Fibroblast of peridontal ligament (primary cell): Measurements from ENCODE around the gene MYBBP1A.

Experiments
- DNase-seq: peaks from one replicate; pipeline ENCODE4 v3.0.0-alpha.2; 2010; ENCODE audit errors: extremely low read depth

Gene MYBBP1A

GRCh38 chr17:4520060-4520893 lies 34.9 kb downstream of the MYBBP1A start:
- no peak for DNase-seq

- no peak for DNase-seq
Measured at GRCh38 chr17:4519361-4519788, 35.8 kb downstream of the MYBBP1A start.

GRCh38 chr17:4518901-4519300 lies 36.3 kb downstream of the MYBBP1A start:
- no peak for DNase-seq

GRCh38 chr17:4516735-4517134 lies 38.4 kb downstream of the MYBBP1A start:
- peak; percentile 7 for DNase-seq

- DNase-seq: no peak
Measured at GRCh38 chr17:4515501-4515900, 39.7 kb downstream of the MYBBP1A start.

GRCh38 chr17:4514779-4515178 lies 40.4 kb downstream of the MYBBP1A start:
- no peak for DNase-seq

- no peak for DNase-seq
Measured at GRCh38 chr17:4514206-4514605, 41.0 kb downstream of the MYBBP1A start.

GRCh38 chr17:4513113-4514032 lies 41.8 kb downstream of the MYBBP1A start:
- DNase-seq: no peak

GRCh38 chr17:4512156-4513112 lies 42.8 kb downstream of the MYBBP1A start:
- no peak for DNase-seq

- DNase-seq: no peak
Measured at GRCh38 chr17:4511199-4511932, 43.8 kb downstream of the MYBBP1A start.

GRCh38 chr17:4510618-4510941 lies 44.6 kb downstream of the MYBBP1A start:
- no peak for DNase-seq

GRCh38 chr17:4509923-4510617 lies 45.1 kb downstream of the MYBBP1A start:
- DNase-seq: no peak

- no peak for DNase-seq
Measured at GRCh38 chr17:4509401-4509800, 45.8 kb downstream of the MYBBP1A start.

GRCh38 chr17:4508207-4508606 lies 47.0 kb downstream of the MYBBP1A start:
- no peak for DNase-seq

GRCh38 chr17:4507361-4508111 lies 47.6 kb downstream of the MYBBP1A start:
- DNase-seq: no peak

GRCh38 chr17:4506892-4507291 lies 48.3 kb downstream of the MYBBP1A start:
- no peak for DNase-seq

- no peak for DNase-seq
Measured at GRCh38 chr17:4506175-4506813, 48.9 kb downstream of the MYBBP1A start.

- DNase-seq: no peak
Measured at GRCh38 chr17:4505187-4505586, 50.0 kb downstream of the MYBBP1A start.

GRCh38 chr17:4504188-4504587 lies 51.0 kb downstream of the MYBBP1A start:
- DNase-seq: no peak
